Upper lobe of left lung (tissue), 4 donors: ENCODE results near the gene ALS2CL.

Experiments used
- CTCF ChIP-seq, 6 experiments: fragments of 450-650 bp in 4 of 6; fragments of 200-600 bp in 2 of 6; sonication (generic) in 2 of 6; IDR thresholded peaks; one replicate each; pipeline ENCODE4 v1.5.1; 2016 to 2019; ENCODE audit warnings: antibody characterized with exemption in 6 of 6
- POLR2AphosphoS5 ChIP-seq, 2 donors: sonication (generic); formaldehyde crosslinking; IDR thresholded peaks; one replicate each; pipeline ENCODE4 v1.5.1; 2017; ENCODE audit warnings: antibody characterized with exemption in 2 of 2

GRCh38 chr3:46668116-46668515 lies 25.4 kb downstream of the ALS2CL start:
- TF ChIP-seq POLR2AphosphoS5 (IDR thresholded peaks at IDR 0.05) (no peak), CTCF (IDR thresholded peaks at IDR 0.05) (no peak)
